Esophagus muscularis mucosa (tissue), 3 donors: ENCODE data around the gene KDM1A.

Experiments
- CTCF ChIP-seq, 3 experiments: fragments of 200-600 bp in 2 of 3; fragments of 450-650 bp in 1 of 3; sonication (generic) in 2 of 3; IDR thresholded peaks; one replicate each; pipeline ENCODE4 v1.5.1; 2017 to 2019; ENCODE audit warnings: antibody characterized with exemption in 3 of 3, mild to moderate bottlenecking in 2 of 3, moderate library complexity in 1 of 3
- EP300 ChIP-seq: sonication (generic); formaldehyde crosslinking; IDR thresholded peaks from one replicate; pipeline ENCODE4 v1.6.1; 2017; ENCODE audit warnings: antibody characterized with exemption

GRCh38 chr1:23037081-23037740, 17.9 kb downstream of the KDM1A start:
- TF ChIP-seq CTCF (IDR thresholded peaks at IDR 0.05) (no peak), EP300 (no peak)
